Measurements from ENCODE around the gene ITGAL.

Gene ITGAL

DNA sequence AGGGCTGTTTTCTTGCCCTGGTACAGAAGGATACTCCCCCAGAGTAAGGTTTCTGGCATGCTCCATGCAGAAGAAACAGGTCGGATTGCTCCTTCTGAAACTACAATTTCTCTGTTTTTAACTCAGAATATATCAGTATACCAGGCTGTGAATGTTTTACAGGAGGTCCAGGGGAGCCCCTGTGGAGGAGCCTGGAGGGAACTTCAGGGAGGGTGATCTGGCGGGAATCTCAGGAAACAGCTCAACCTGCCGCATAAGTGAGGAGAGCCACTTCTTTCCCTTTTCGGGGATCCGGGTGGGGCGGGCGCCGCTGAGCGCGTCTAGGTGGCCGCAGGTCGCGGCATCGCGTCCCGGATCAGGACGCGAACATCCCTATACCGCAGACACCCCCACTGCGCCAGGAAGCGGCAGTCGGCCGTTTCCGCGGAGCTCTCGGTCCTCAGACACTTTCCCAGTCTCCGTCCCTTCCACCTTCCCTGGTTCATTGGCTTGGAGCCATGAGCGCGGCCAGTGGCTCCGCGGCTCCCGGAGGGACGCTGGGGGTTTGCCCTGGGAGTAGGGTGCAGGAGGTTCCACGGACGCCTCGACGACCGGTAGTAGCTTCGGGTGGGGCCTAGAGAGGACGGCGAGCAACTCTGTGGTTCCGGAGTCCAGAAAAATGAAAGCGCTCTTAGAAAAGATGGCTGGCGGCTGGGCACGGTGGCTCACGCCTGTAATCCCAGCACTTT lies 88.7 kb downstream of the ITGAL start:
- POLR2A ChIA-PET: interaction anchor here (0.9 to 3.5 kb wide), 3 partner anchors 10 to 73 kb away, joined by 3 to 24 read pairs (median 3); partner anchors contain the start of genes ZNF688 and ZNF689
- no peak for DNase-seq (ENCODE audit: extremely low spot score)
- TF ChIP-seq BHLHE40 (IDR thresholded peaks at IDR 0.05; ENCODE audit: borderline replicate concordance) (no peak), ZNF384 (IDR thresholded peaks at IDR 0.05) (no peak), FOXA1 (IDR thresholded peaks at IDR 0.05) (no peak), ARNT (IDR thresholded peaks at IDR 0.05) (no peak), CTBP1 (IDR thresholded peaks at IDR 0.05; ENCODE audit: borderline replicate concordance) (no peak), FOXK2 (IDR thresholded peaks at IDR 0.05) (no peak), SP1 (IDR thresholded peaks at IDR 0.05) (no peak), TARDBP (IDR thresholded peaks at IDR 0.05) (no peak), FOXM1 (IDR thresholded peaks at IDR 0.05; ENCODE audit: borderline replicate concordance) (no peak), NFRKB (IDR thresholded peaks at IDR 0.05) (no peak), L3MBTL2 (conservative IDR thresholded peaks at IDR 0.05) (no peak), HDGF (IDR thresholded peaks at IDR 0.05; ENCODE audit: borderline replicate concordance) (no peak), ELF4 (IDR thresholded peaks at IDR 0.05) (no peak), SUZ12 (IDR thresholded peaks at IDR 0.05) (no peak)
- TF ChIP-seq, protein P1, sequence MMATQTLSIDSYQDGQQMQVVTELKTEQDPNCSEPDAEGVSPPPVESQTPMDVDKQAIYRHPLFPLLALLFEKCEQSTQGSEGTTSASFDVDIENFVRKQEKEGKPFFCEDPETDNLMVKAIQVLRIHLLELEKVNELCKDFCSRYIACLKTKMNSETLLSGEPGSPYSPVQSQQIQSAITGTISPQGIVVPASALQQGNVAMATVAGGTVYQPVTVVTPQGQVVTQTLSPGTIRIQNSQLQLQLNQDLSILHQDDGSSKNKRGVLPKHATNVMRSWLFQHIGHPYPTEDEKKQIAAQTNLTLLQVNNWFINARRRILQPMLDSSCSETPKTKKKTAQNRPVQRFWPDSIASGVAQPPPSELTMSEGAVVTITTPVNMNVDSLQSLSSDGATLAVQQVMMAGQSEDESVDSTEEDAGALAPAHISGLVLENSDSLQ (IDR thresholded peaks at IDR 0.05): no peak
- CTCF ChIA-PET: interaction anchor here (0.8 to 1.4 kb wide), 2 partner anchors 37 to 54 kb away, joined by 4 read pairs; no protein-coding TSS in a partner anchor

DNA sequence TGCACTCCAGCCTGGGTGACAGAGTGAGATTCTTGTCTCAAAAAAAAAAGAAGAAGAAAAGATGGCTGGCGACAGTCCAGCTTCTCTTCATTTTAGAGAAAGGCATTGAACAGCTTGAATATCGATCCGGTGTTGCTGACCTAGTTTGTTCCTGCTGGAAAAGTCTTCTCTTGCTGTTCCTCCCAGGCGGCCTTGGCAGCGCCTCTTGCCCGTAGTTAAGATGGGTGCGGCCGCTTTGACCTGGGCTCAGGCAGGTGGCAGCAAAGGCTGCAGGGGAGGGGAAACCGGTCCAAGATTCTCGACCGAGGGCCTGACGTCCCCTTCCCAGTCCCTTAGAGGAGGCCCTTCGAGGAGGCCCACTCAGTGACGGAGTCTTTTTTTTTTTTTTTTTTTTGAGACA lies 89.5 kb downstream of the ITGAL start:
- ChIA-PET CTCF (interaction anchor here (1.4 kb wide), 1 partner anchor 54 kb away, joined by 4 read pairs; no protein-coding TSS in a partner anchor), POLR2A (interaction anchor here (0.9 to 3.5 kb wide), 3 partner anchors 9 to 72 kb away, joined by 3 to 24 read pairs (median 3); partner anchors contain the start of genes ZNF688 and ZNF689)
- DNase-seq (ENCODE audit: extremely low spot score): no peak
- TF ChIP-seq ARNT (IDR thresholded peaks at IDR 0.05) (no peak), TARDBP (IDR thresholded peaks at IDR 0.05) (no peak), ZNF384 (IDR thresholded peaks at IDR 0.05) (no peak), SUZ12 (IDR thresholded peaks at IDR 0.05) (no peak), HDGF (IDR thresholded peaks at IDR 0.05; ENCODE audit: borderline replicate concordance) (no peak), L3MBTL2 (conservative IDR thresholded peaks at IDR 0.05) (no peak)

DNA sequence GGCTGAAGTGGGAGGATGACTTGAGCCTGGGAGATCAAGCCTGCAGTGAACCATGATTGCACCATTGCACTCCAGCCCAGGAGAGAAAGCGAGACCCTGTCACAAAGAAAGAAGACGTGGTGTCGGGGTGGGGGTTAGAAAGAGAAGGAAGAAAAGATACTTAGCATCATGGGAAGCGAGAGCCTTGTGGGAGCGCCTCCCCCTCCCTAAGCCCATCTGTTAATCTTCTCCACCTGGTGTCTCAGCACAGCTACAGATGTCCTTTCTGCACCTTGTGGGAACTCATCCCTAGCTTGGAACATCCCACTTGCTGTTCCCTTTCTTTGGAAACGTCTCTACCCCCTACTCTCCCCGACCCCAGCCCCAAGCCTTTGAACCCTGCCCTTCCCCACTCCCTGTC lies 93.0 kb downstream of the ITGAL start:
- ChIA-PET CTCF (interaction anchor here (1.0 to 2.5 kb wide), 3 partner anchors 30 to 50 kb away, joined by 3 to 8 read pairs (median 6); partner anchors contain the start of gene ZNF747), POLR2A (interaction anchor here (0.8 to 1.5 kb wide), 6 partner anchors 32 to 85 kb away, joined by 3 to 5 read pairs (median 4); partner anchors contain the start of genes PRR14 and ZNF689)
- TF ChIP-seq FOXM1 (IDR thresholded peaks at IDR 0.05; ENCODE audit: borderline replicate concordance): no peak
- no peak for TF ChIP-seq BHLHE40 (IDR thresholded peaks at IDR 0.05; ENCODE audit: borderline replicate concordance)
- TF ChIP-seq HDGF (IDR thresholded peaks at IDR 0.05; ENCODE audit: borderline replicate concordance): no peak
- TF ChIP-seq FOXK2 (IDR thresholded peaks at IDR 0.05): no peak
- no peak for TF ChIP-seq SUZ12 (IDR thresholded peaks at IDR 0.05)
- no peak for TF ChIP-seq ELF4 (IDR thresholded peaks at IDR 0.05)
- no peak for TF ChIP-seq LEF1 (IDR thresholded peaks at IDR 0.05; ENCODE audit: borderline replicate concordance)
- TF ChIP-seq, protein P1 (IDR thresholded peaks at IDR 0.05): no peak
- no peak for TF ChIP-seq FOXA1 (IDR thresholded peaks at IDR 0.05)
- TF ChIP-seq CTBP1 (IDR thresholded peaks at IDR 0.05; ENCODE audit: borderline replicate concordance): no peak
- no peak for TF ChIP-seq ZNF384 (IDR thresholded peaks at IDR 0.05)
- no peak for TF ChIP-seq SP1 (IDR thresholded peaks at IDR 0.05)
- TF ChIP-seq TARDBP (IDR thresholded peaks at IDR 0.05): no peak
- TF ChIP-seq ARNT (IDR thresholded peaks at IDR 0.05): no peak
- no peak for DNase-seq (ENCODE audit: extremely low spot score)

DNA sequence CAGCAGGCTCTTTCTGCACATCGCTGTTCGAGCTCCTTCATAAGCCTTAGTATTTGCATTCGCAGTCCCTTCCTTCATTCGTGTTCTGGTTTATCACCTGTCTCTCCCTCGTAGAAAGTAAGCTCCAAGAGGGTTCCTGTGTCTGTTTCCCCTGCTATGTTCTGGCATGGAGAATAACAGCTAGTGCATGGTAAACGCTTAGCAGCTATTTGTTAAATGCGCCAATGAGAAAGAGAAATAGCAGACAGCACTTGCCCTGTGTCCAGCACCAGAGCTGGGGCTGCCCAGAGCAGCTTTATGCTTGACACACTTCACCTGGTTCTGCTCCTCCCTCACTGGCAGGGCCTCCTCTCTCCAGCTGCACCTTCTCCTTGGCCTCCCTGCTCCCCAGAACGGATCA lies 93.4 kb downstream of the ITGAL start:
- no peak for TF ChIP-seq LEF1 (IDR thresholded peaks at IDR 0.05; ENCODE audit: borderline replicate concordance)
- no peak for TF ChIP-seq SUZ12 (IDR thresholded peaks at IDR 0.05)
- no peak for TF ChIP-seq BHLHE40 (IDR thresholded peaks at IDR 0.05; ENCODE audit: borderline replicate concordance)
- TF ChIP-seq ZNF384 (IDR thresholded peaks at IDR 0.05): no peak
- no peak for TF ChIP-seq ELF4 (IDR thresholded peaks at IDR 0.05)
- TF ChIP-seq FOXM1 (IDR thresholded peaks at IDR 0.05; ENCODE audit: borderline replicate concordance): no peak
- TF ChIP-seq, protein P1 (IDR thresholded peaks at IDR 0.05): no peak
- TF ChIP-seq CTBP1 (IDR thresholded peaks at IDR 0.05; ENCODE audit: borderline replicate concordance): no peak
- no peak for TF ChIP-seq TARDBP (IDR thresholded peaks at IDR 0.05)
- TF ChIP-seq NFRKB (IDR thresholded peaks at IDR 0.05): no peak
- no peak for TF ChIP-seq FOXK2 (IDR thresholded peaks at IDR 0.05)
- TF ChIP-seq FOXA1 (IDR thresholded peaks at IDR 0.05): no peak
- ChIA-PET CTCF (interaction anchor here (1.0 to 2.5 kb wide), 3 partner anchors 31 to 49 kb away, joined by 3 to 8 read pairs (median 6); partner anchors contain the start of gene ZNF747), POLR2A (interaction anchor here (0.8 to 3.2 kb wide), 8 partner anchors 8 to 85 kb away, joined by 3 to 15 read pairs (median 4); partner anchors contain the start of genes PRR14, ZNF689 and ZNF764)
- no peak for DNase-seq (ENCODE audit: extremely low spot score)

DNA sequence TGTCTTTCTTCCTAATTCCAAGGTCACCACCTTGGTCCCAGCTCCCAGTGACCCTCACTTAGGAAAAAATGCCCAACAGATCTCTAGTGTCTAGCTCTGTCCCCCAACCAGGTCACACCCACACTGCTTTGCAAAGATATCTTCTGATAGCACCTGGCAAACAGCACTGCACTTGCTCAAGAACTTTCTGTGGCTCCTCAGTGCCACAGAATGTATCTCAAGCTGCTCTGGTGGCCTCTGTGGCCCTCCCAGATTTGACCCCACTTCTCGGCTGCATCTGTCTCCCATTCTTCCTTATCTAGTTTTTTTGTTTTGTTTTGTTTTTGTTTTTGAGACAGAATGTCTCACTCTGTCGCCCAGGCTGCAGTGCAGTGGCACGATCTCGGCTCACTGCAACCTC lies 94.0 kb downstream of the ITGAL start:
- ChIA-PET POLR2A (interaction anchor here (0.8 to 3.2 kb wide), 5 partner anchors 8 to 84 kb away, joined by 3 to 15 read pairs (median 4); partner anchors contain the start of genes PRR14 and ZNF764), CTCF (interaction anchor here (0.6 to 2.5 kb wide), 2 partner anchors 49 to 128 kb away, joined by 4 to 8 read pairs; no protein-coding TSS in a partner anchor)
- DNase-seq (ENCODE audit: extremely low spot score): no peak
- TF ChIP-seq CTBP1 (IDR thresholded peaks at IDR 0.05; ENCODE audit: borderline replicate concordance): no peak
- no peak for TF ChIP-seq FOXM1 (IDR thresholded peaks at IDR 0.05; ENCODE audit: borderline replicate concordance)
- no peak for TF ChIP-seq ELF4 (IDR thresholded peaks at IDR 0.05)
- TF ChIP-seq FOXA1 (IDR thresholded peaks at IDR 0.05): no peak
- TF ChIP-seq NFRKB (IDR thresholded peaks at IDR 0.05): no peak
- no peak for TF ChIP-seq SUZ12 (IDR thresholded peaks at IDR 0.05)
- no peak for TF ChIP-seq BHLHE40 (IDR thresholded peaks at IDR 0.05; ENCODE audit: borderline replicate concordance)
- TF ChIP-seq TARDBP (IDR thresholded peaks at IDR 0.05): no peak
- TF ChIP-seq, protein P1 (IDR thresholded peaks at IDR 0.05): no peak
- no peak for TF ChIP-seq ARNT (IDR thresholded peaks at IDR 0.05)
